PC-9 (cell line): ENCODE data around the gene TBCD. TPM values are rescaled to one million over a fixed set of nuclear protein-coding genes. Genes with fewer than 3 reads are reported as not detected.

Source experiments
- BruUV-seq: library from RNA; stranded (reverse); fragments of 400-500 nt; replicated peaks from 2 replicates; lab custom pipeline; 2021; lab: Mats Ljungman, UMichigan
- CTCF ChIA-PET: fragments of 300-600 bp; sonication (Branson Sonifier 250); formaldehyde crosslinking; loops from one replicate; lab custom pipeline; 2022; ENCODE audit warnings: antibody characterized with exemption; lab: Charles Lee
- POLR2A ChIA-PET: fragments of 300-600 bp; sonication (Branson Sonifier 250); formaldehyde crosslinking; loops from one replicate; lab custom pipeline; 2022; ENCODE audit warnings: antibody characterized with exemption; ENCODE audit not compliant: unreplicated experiment; lab: Charles Lee
- DNase-seq, 2 experiments: peaks; one replicate each; pipeline versions ENCODE4 v3.0.0 to v3.0.0-alpha.2; 2015 to 2022; ENCODE audit warnings: mixed read lengths in 1 of 2
- H2AFZ ChIP-seq: fragments of 200-600 bp; sonication (generic); 2 replicates; pipeline ENCODE4 v1.8.1; 2017; ENCODE audit warnings: antibody characterized with exemption
- H3F3A ChIP-seq: fragments of 200-600 bp; sonication (generic); 2 replicates; pipeline ENCODE4 v1.8.1; 2017; ENCODE audit warnings: antibody characterized with exemption, mild to moderate bottlenecking, low read depth; ENCODE audit not compliant: insufficient read depth
- H3K27ac ChIP-seq: fragments of 200-600 bp; sonication (generic); 2 replicates; pipeline ENCODE4 v1.6.1; 2016; ENCODE audit warnings: mixed run types
- H3K27me3 ChIP-seq: fragments of 200-600 bp; sonication (generic); 2 replicates; pipeline ENCODE4 v1.6.1; 2016; ENCODE audit warnings: low read depth, mixed run types; ENCODE audit not compliant: insufficient read depth
- H3K36me3 ChIP-seq: fragments of 200-600 bp; sonication (generic); 2 replicates; pipeline ENCODE4 v1.6.1; 2016; ENCODE audit warnings: low read depth, mixed run types
- H3K4me1 ChIP-seq: fragments of 200-600 bp; sonication (generic); replicated peaks from 2 replicates; pipeline ENCODE4 v1.6.1; 2016; ENCODE audit warnings: mixed run types; ENCODE audit not compliant: insufficient read depth
- H3K4me2 ChIP-seq: fragments of 200-600 bp; sonication (generic); 2 replicates; pipeline ENCODE4 v1.6.1; 2017; ENCODE audit warnings: mixed run types
- H3K4me3 ChIP-seq: fragments of 200-600 bp; sonication (generic); 2 replicates; pipeline ENCODE4 v1.6.1; 2016; ENCODE audit warnings: mixed run types
- H3K79me2 ChIP-seq: fragments of 200-600 bp; sonication (generic); 2 replicates; pipeline ENCODE4 v1.6.1; 2017; ENCODE audit warnings: low read depth, mixed run types
- H3K9me2 ChIP-seq: fragments of 200-600 bp; sonication (generic); 2 replicates; pipeline ENCODE4 v1.8.1; 2017; ENCODE audit warnings: mild to moderate bottlenecking; ENCODE audit not compliant: insufficient read depth
- H3K9me3 ChIP-seq: fragments of 200-600 bp; sonication (generic); 2 replicates; pipeline ENCODE4 v1.8.1; 2016; ENCODE audit warnings: low read depth; ENCODE audit not compliant: insufficient read depth
- H4K20me1 ChIP-seq: fragments of 200-600 bp; sonication (generic); 2 replicates; pipeline ENCODE4 v1.8.1; 2017; ENCODE audit not compliant: insufficient read depth
- EZH2 ChIP-seq: fragments of 200-600 bp; sonication (generic); IDR thresholded peaks from 2 replicates; pipeline ENCODE4 v1.8.0; 2017; ENCODE audit warnings: antibody characterized with exemption, low read depth
- intact Hi-C: fragments of 100-400 bp; cut with micrococcal nuclease; formaldehyde crosslinking; loops from one replicate; pipeline ENCODE4 v1.10.0; 2022; ENCODE audit not compliant: unreplicated experiment
- total RNA-seq: library from RNA; stranded (reverse); gene quantifications from 2 replicates; pipeline ENCODE4 v1.2.3, GENCODE V29; 2021
- TF ChIP-seq, protein P1 (sequence below): fragments of 200-600 bp; sonication (generic); conservative IDR thresholded peaks from 2 replicates; pipeline ENCODE4 v1.6.1; 2017; ENCODE audit warnings: mixed run types, antibody characterized with exemption, mild to moderate bottlenecking, moderate library complexity

Gene TBCD
- total RNA-seq, 1 experiment from 2014 or later = 115 TPM

- intact Hi-C loops = no loop called here
- TF ChIP-seq, protein P1, sequence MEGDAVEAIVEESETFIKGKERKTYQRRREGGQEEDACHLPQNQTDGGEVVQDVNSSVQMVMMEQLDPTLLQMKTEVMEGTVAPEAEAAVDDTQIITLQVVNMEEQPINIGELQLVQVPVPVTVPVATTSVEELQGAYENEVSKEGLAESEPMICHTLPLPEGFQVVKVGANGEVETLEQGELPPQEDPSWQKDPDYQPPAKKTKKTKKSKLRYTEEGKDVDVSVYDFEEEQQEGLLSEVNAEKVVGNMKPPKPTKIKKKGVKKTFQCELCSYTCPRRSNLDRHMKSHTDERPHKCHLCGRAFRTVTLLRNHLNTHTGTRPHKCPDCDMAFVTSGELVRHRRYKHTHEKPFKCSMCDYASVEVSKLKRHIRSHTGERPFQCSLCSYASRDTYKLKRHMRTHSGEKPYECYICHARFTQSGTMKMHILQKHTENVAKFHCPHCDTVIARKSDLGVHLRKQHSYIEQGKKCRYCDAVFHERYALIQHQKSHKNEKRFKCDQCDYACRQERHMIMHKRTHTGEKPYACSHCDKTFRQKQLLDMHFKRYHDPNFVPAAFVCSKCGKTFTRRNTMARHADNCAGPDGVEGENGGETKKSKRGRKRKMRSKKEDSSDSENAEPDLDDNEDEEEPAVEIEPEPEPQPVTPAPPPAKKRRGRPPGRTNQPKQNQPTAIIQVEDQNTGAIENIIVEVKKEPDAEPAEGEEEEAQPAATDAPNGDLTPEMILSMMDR = no peak
- TF ChIP-seq EZH2 = no peak
- no TSS peak for BruUV-seq
- Histone ChIP-seq H3K4me3 (no peak overlapping the region), H4K20me1 (no peaks in the 10 kb centered on the region), H3K4me2 (no peak overlapping the region), H3K4me1 (no peaks in the 10 kb centered on the region), H3K27me3 (no peaks in the 10 kb centered on the region), H3K9me2 (no peaks in the 10 kb centered on the region), H3K79me2 (no peaks in the 10 kb centered on the region), H3K9me3 (no peaks in the 10 kb centered on the region), H3F3A (no peaks in the 10 kb centered on the region), H2AFZ (no peak overlapping the region), H3K36me3 (no peaks in the 10 kb centered on the region), H3K27ac (no peak overlapping the region)
- POLR2A ChIA-PET = no interaction called here
- no peak for DNase-seq
- CTCF ChIA-PET = interaction anchor here (0.5 to 0.9 kb wide), 2 partner anchors 75 to 91 kb away, joined by 3 read pairs; no protein-coding TSS in a partner anchor
Measured at GRCh38 chr17:82914375-82914774, 162.5 kb downstream of the TBCD start.

- Histone ChIP-seq H3K4me3 (no peak overlapping the region), H3K27me3 (no peaks in the 10 kb centered on the region), H3K36me3 (no peaks in the 10 kb centered on the region), H4K20me1 (no peaks in the 10 kb centered on the region), H2AFZ (no peak overlapping the region), H3F3A (no peaks in the 10 kb centered on the region), H3K27ac (no peak overlapping the region), H3K79me2 (no peaks in the 10 kb centered on the region), H3K4me2 (no peak overlapping the region), H3K9me3 (no peaks in the 10 kb centered on the region), H3K4me1 (no peaks in the 10 kb centered on the region), H3K9me2 (no peaks in the 10 kb centered on the region)
- TF ChIP-seq, protein P1 = no peak; the same call in 1 of the 2 replicates
- no peak for TF ChIP-seq EZH2
- BruUV-seq = no TSS peak
- intact Hi-C loops = loop anchor here (5.0 kb wide), 1 partner anchor 133 kb away; no protein-coding TSS in a partner anchor
- POLR2A ChIA-PET = no interaction called here
- CTCF ChIA-PET = interaction anchor here (0.5 to 0.9 kb wide), 3 partner anchors 76 to 112 kb away, joined by 3 read pairs; no protein-coding TSS in a partner anchor
- no peak for DNase-seq
Measured at GRCh38 chr17:82915010-82915756, 163.3 kb downstream of the TBCD start.

DNA sequence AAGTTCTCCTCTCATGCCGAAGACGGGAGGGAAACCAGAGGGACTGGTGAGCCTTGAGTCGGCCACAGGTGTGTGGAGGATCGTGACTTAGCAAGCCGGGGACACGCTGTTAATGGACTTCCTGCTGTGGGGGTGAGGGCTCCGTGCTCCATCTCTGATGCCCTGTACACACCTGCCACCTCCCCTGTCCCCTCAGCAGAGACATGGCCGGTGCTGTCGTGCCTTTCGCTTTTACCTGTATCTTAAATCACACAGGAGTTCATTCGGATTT lies 163.8 kb downstream of the TBCD start:
- Histone ChIP-seq H4K20me1 (no peaks in the 10 kb centered on the region), H3K27ac (no peak overlapping the region), H3K9me2 (no peaks in the 10 kb centered on the region), H3F3A (no peaks in the 10 kb centered on the region), H3K4me3 (no peak overlapping the region), H3K4me2 (no peak overlapping the region), H3K27me3 (no peaks in the 10 kb centered on the region), H3K9me3 (no peaks in the 10 kb centered on the region), H2AFZ (no peak overlapping the region), H3K36me3 (no peaks in the 10 kb centered on the region), H3K4me1 (no peaks in the 10 kb centered on the region), H3K79me2 (no peaks in the 10 kb centered on the region)
- ChIA-PET POLR2A (no interaction called here), CTCF (interaction anchor here (0.7 kb wide), 1 partner anchor 113 kb away, joined by 3 read pairs; no protein-coding TSS in a partner anchor)
- intact Hi-C loops = loop anchor here (5.0 kb wide), 1 partner anchor 133 kb away; no protein-coding TSS in a partner anchor
- BruUV-seq = no TSS peak
- DNase-seq = no peak
- TF ChIP-seq EZH2 = no peak
- TF ChIP-seq, protein P1 = no peak
